GM13976 (cell line): ENCODE measurements around the gene PATZ1.

ENCODE experiments used
- DNase-seq: peaks from one replicate; pipeline ENCODE4 v3.0.0; 2012; ENCODE audit warnings: low spot score
- CTCF ChIP-seq: IDR thresholded peaks from 2 replicates; pipeline ENCODE4 v1.5.1; 2012; ENCODE audit warnings: borderline replicate concordance, mild to moderate bottlenecking; ENCODE audit not compliant: insufficient read depth; ENCODE audit errors: extremely low read depth, missing control alignments, control extremely low read depth
- in situ Hi-C: fragments of 300-500 bp; cut with MboI; formaldehyde crosslinking; loops from one replicate; pipeline ENCODE4 v1.12.0; 2022; ENCODE audit warnings: low sequenced_read_pairs, mixed read lengths, inconsistent platforms; ENCODE audit not compliant: unreplicated experiment

PATZ1 gene

GRCh38 chr22:31339148-31339832, 6.9 kb downstream of the PATZ1 start:
- in situ Hi-C loops, result no loop called here
- DNase-seq, result no peak
- no peak for TF ChIP-seq CTCF

- DNase-seq, result no peak
- TF ChIP-seq CTCF, result no peak
- in situ Hi-C loops, result no loop called here
Observed at GRCh38 chr22:31337178-31337577, 9.0 kb downstream of the PATZ1 start.

- no peak for TF ChIP-seq CTCF
- in situ Hi-C loops, result no loop called here
- DNase-seq, result no peak
Observed at GRCh38 chr22:31334329-31334728, 11.8 kb downstream of the PATZ1 start.

- DNase-seq, result no peak
- in situ Hi-C loops, result no loop called here
- no peak for TF ChIP-seq CTCF
Observed at GRCh38 chr22:31333641-31334040, 12.5 kb downstream of the PATZ1 start.

- no peak for TF ChIP-seq CTCF
- no peak for DNase-seq
- in situ Hi-C loops, result no loop called here
Observed at GRCh38 chr22:31332886-31333285, 13.3 kb downstream of the PATZ1 start.

- in situ Hi-C loops, result no loop called here
- TF ChIP-seq CTCF, result no peak
Observed at GRCh38 chr22:31332010-31332409, 14.1 kb downstream of the PATZ1 start.

More at GRCh38 chr22:31332010-31332409, 14.1 kb downstream of the PATZ1 start:
- DNase-seq, result no peak
